ENCODE data around the gene FOXI1.
"Not testable (repeated sequence)": the region's sequence is repeated elsewhere in the genome, so short reads cannot be mapped to it uniquely, and the experiment has no call there.

FOXI1 gene

DNA sequence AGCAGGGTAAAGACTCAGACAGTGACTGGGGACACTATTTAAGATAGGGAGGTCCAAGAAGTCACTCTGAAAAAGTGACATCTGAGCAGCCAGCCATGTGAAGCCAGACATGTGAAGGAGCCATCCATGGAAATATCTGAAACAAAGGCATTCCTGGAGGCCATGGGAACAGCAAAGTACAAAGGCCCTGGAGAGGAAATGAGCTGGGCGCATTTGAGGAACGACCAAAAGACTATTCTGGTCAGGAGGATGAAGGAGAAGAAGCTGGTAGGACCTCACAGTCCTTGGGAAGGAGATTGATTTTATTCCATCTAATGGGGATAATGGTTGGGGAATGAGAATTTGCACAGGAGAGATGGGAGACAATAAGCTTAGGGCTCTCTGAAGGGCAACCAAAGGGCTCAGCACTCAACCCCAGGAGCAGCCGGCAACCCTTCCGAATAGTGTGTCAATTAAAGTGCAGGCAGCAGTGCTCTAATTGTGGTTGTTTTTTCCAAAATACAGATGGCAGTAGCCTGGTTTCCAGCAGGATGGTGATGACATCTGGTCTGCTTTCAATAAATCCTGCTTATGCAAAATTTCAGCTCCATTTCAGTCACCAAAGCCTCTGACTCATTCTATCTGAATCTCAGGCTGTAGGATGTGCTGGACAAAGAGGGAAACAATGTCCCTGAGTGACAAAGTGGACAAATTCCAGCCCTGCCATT, 26.7 kb downstream of the FOXI1 start:
- DNase-seq = no peak

GRCh38 chr5:170132976-170133448, 27.3 kb downstream of the FOXI1 start:
- DNase-seq = no peak

DNA sequence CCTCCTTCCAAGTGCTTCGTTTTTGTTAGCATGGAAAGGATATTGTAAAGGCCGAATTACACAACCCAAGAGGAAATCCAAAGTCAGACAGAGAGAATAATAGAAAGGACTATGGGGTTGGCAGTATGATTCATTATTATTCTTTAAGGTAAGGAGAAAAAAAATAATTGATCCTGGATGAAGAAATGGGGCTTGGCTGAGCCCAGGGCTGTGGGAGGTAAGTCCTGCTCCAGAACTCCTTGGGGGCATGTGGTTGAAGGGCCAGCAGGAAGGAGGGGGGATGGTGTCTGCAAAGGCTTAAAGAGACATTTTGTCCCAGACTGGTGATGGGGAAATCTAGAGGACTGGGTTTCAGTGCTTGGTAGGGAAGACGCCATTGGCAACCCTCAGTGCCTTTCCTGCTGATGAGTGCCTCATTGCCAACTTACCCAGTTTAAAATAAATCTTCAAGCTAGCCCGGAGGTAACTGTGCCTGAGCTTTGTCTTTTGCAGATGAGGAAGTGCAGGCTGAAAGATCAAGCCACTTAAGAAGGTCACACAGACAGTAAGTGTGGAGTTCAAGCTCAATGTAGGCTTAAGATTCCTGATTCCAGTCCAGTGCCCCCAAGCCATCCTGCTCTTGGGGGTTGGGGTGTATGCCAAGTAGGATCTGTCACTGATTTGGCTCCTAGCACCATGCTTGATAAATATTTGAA, 30.2 kb downstream of the FOXI1 start:
- DNase-seq = no peak

- no peak for DNase-seq
Measured at GRCh38 chr5:170136506-170136905, 30.8 kb downstream of the FOXI1 start.

- DNase-seq = no peak
Measured at GRCh38 chr5:170137694-170138214, 32.1 kb downstream of the FOXI1 start.

GRCh38 chr5:170138273-170138672, 32.6 kb downstream of the FOXI1 start:
- DNase-seq = no peak

GRCh38 chr5:170139786-170140335, 34.2 kb downstream of the FOXI1 start:
- no peak for DNase-seq

DNA sequence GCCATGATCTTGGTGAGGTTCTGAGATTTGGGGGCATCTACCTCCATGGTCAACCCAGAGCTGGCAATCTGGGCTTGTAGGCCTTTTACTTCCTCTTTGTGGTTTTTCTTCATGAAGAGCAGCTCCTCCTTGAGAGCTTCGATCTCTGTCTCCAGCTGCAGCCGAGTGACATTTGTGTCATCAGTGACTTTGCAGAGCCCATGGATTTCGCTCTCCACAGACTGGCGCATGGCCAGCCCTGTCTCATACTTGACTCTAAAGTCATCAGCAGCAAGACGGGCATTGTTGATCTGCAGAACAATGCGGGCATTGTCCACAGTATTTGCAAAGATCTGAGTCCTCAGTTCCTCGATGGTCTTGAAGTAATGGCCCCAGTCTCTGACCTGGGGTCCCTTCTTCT, 35.5 kb downstream of the FOXI1 start:
- DNase-seq = not testable (repeated sequence)

- no peak for DNase-seq
Measured at GRCh38 chr5:170141636-170142035, 35.9 kb downstream of the FOXI1 start.

DNA sequence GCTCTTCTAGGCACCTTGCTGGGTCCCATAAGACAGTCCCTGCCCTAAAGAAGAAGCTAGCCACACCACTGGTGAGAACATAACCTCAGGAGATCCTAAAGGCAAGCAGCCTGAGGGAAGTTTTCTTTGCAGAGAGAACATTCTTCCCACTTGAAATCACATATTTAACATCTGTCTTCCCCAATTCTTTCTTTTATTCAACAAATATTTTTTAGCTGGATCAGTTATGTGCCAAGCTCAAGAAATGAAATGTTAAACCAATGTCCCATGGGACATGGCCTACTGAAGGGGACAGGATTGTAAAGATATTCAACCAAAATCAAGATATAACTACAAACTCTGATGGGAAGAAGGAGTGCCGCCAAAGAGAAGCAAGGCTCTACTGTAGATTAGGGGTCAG, 36.5 kb downstream of the FOXI1 start:
- no peak for DNase-seq

DNA sequence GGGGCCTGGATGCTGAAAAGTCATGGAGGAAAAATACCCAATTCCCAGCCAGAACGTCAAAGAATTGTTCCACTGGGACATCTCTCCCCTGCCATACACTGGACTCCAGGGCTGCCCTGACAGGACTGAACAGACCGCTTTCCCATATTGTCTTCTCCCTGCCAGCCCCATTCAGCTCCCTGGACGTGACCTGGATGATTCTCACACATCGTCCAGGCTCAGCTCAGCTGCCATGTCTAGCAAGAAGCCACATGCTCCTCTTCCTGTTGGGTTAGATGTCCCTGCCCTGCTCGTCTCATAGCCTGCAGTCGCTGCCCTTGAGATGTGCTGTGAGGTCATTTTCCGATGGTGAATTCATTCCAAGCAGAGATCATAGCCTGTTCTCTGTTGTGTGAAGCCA, 37.4 kb downstream of the FOXI1 start:
- DNase-seq = no peak

GRCh38 chr5:170143710-170144109, 38.0 kb downstream of the FOXI1 start:
- no peak for DNase-seq

- DNase-seq = no peak
Measured at GRCh38 chr5:170144286-170145023, 38.8 kb downstream of the FOXI1 start.

DNA sequence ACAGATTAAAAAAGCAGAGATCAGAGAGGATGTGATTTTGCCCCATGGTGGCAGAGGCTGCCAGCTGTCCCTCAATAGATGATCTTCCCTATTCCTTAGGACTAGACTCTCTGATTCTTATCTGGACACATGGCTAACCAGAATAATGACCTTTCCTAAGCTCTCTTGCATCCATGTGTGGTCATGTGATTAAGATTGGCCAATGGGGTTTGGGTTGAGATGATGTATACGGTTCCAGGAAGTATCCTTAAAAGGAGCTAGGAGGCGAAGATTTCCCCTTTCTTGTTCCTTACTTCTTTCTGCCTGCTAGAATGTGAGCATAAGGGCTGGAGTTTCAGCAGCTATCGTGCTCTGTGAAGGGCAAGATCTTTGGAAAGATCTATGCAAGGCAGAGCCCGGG, 39.8 kb downstream of the FOXI1 start:
- no peak for DNase-seq

- no peak for DNase-seq
Measured at GRCh38 chr5:170147051-170147752, 41.5 kb downstream of the FOXI1 start.

DNA sequence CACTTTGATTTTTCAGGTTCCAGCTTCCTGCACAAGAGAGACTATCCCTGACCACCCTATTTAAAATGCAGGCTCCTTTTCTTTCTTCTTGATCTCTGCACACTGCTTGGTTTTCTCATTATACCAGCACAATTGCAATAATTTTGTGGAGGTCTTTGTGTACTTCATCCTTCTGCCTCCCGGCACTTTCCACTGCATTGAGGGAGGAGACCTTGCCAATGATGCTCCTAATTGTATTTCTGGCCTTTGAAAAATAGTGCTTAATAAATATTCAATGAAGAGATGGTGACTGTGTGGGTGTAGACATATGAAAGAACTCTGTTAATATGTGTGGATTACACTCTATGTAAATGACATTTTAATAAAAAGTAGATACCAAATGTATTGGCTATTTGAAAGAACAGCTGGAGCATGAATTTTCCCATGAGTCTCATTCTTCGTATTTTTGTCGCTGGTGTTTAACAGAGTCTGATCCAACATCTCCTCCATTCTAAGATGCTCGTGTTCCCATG, 42.1 kb downstream of the FOXI1 start:
- DNase-seq = no peak

- DNase-seq = no peak
Measured at GRCh38 chr5:170148430-170149205, 42.9 kb downstream of the FOXI1 start.

- no peak for DNase-seq
Measured at GRCh38 chr5:170149206-170149515, 43.5 kb downstream of the FOXI1 start.

DNA sequence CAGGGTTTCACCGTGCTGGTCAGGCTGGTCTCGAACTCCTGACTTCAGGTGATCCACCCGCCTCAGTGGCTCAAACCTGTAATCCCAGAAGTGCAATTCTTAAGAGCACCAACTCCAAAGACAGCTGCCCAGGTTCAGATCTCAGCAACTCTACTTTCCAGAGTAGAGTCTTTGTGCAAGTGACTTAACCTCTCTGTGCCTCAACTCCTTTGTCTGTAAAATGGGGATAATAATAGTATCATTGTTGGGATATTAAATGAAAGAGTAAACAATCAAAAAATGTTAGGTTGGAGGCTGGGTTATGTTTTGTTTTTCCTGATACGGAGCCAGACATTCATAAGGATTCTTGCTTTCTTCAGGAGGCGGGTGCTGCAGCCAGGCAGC, 45.0 kb downstream of the FOXI1 start:
- no peak for DNase-seq

- DNase-seq = no peak
Measured at GRCh38 chr5:170151097-170151831, 45.6 kb downstream of the FOXI1 start.

DNA sequence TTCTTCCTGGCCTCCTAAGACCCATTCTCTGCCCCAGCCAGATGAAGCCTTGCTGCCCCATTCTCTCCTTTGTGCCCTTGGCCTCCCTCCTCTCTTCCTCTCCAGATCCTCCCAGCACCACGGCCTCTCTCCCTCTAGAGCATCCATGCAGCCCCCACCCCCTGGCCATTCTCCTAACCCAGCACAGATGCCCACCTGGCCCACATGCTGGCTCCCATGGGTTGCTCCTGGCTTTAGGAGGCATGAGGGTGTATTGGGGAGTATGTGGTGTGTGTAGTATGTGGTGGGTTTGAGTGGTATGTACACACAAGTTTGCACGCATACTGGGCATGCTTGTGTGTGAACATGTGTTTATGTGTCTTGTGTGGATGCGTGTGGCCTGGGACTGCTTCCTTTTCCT, 47.1 kb downstream of the FOXI1 start:
- no peak for DNase-seq

Measured in COR-L47 (cell line).